HG03571 (cell line): ENCODE results near the gene TYMS.

Experiments
- ATAC-seq: cut with Tn5 transposase; IDR thresholded peaks from one replicate; pipeline ENCODE4 v1.9.1; 2021; ENCODE audit not compliant: unreplicated experiment

TYMS gene

DNA sequence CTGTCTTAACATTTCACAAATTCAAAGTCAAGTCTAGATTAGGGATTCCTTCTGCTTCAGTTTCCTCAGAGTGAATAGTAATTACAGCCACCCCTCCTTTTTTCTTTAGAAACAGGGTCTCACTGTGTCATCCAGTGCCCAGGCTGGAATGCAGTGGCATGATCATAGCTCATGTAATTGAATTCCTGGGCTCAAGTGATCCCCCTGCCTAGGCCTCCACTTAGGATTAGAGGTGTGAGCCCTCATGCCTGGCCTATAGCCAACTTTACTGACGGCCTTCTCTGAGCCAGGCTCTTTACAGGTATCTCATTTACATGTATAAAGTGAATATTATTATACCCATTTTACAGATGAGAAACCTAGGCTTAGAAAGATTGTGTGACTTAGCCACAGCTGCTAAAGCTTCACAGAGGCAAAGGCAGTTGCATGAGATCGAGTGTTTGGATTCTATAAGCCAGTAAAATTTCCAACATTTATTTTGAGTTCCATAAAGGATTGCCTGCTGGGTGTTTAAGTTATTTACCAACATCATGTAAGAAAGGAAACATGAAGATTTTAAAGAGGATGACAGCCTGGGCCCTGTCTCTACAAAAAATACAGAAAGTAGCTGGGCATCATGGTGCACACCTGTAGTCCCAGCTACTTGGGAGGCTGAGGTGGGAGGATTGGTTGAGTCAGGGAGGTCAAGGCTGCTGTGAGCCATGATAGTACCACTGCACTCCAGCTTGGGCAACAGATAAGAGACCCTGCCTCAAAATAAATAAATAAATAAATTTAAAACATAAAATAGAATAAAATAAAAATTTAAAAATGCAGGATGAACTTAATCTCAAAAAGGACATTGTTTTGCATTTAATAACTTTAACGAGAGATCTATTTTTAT, 53.2 kb downstream of the TYMS start:
- ATAC-seq = no peak

DNA sequence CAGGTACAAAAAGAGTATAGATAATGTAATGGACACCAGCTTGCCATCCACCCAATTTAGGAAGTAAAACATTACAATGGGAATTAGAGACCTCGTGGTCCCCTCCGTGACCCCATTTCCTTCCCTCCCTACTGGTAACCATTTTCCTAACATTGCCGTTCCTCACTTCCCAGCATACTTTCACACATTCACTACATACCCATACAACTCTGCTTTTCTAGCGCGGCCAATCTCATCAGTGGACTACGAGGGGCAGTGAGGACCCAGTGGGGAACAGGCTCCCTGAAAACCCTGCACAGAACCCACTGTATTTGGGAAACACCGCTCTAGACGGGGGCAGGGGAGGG, 53.8 kb downstream of the TYMS start:
- ATAC-seq = peak; percentile 2

DNA sequence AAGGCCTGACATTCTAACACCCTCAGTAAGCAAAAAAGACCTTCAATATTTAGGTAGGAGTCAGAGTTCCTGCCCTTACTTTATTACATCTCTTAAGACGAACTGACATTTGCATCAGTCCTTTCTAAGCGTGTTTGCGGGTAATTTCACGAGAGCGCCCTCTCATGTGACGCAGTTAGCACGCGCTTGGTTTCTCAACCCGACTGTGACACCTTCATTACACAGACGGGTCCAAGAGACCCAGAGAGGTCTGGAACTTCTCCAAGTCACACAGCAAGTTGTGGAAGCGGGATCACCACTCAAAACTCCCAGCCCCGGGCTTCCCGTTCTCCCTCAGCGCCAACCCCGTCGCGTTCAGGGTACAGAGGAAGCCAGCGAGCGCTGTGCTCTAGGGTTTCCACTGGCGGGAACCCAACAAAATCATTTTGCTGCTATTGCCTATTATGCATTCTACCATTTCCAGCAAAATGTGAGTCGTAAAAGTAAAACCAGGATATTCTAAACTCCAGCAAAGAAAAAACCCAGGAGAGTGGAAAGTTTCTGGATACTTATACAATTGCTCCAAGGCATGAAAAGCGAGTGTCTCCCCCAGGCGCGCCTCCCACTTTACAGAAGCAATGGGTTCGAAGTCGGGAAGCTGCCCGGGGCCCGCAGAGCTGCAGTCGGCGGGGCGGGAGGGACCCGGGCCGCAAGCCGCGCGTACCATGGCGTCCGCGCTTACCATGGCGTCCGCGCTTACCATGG, 54.4 kb downstream of the TYMS start:
- peak; percentile 54 for ATAC-seq

DNA sequence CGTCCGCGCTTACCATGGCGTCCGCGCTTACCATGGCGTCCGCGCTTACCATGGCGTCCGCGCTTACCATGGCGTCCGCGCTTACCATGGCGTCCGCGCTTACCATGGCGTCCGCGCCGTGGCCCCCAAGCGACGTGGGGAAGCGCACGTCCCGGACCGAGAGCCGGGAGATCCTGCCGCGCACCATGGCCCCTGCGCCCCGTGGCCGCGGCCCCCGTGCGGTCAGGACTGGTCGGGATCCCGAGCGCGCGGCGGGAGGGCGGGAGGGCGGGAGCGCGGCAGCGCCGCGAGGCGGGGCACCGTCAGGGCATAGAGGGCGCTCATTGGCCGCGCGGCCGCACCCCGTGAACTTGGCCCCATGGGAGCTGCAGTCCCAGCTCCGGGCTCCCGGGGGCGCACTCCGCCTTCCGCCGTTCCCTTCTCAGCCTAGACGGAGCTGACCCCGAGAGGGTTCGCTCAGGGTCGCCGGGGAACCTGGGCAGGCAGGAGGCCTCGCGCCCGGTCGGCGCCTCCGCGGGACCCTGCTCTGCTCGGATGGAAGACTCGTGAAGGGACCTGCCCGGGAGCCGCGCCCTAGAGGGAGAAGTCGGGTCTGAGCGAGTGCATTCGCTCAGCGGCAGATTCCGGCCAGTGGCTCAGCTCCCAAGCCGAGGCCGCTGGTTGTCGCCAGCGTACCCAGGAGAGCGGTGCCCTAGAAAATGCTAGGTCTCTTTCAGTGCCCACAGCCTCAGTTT, 55.1 kb downstream of the TYMS start, which contains the start of gene ENOSF1:
TSS of gene ENOSF1 (minus strand) at position 230 of the 734 bp plus-strand sequence. CDS start at position 187, 43 bp downstream.
- peak; percentile 91 for ATAC-seq

DNA sequence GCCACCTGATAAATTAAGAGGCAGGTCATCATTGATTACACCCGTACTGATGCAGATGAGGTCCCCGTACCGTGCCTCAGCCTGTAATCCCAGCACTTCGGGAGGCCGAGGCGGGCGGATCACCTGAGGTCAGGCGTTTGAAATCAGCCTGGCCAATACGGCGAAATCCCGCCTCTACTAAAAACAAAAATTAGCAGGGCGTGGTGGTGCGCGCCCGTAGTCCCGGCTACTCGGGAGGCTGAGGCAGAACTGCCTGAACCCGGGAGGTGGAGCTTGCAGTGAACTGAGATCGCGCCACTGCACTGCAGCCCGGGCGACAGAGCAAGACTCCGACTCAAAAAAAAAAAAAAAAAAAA, 55.7 kb downstream of the TYMS start:
- no peak for ATAC-seq

DNA sequence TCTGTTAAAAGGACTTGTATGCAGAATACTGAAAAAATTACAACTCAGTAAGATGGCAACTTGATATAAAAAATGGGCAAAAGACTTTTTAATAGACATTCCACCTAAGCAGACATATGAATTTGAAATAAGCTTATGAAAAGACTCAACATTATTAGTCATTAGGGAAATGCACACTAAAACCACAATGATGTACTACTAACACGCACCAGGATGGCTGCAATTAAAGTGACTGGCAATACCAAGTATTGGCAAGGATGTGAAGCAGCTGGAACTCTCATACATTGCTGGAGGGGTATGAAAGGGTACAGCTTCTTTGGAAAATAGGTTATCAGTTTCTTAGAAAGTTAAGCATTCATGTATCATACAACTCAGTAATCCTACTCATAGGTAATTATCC, 58.2 kb downstream of the TYMS start:
- no peak for ATAC-seq

DNA sequence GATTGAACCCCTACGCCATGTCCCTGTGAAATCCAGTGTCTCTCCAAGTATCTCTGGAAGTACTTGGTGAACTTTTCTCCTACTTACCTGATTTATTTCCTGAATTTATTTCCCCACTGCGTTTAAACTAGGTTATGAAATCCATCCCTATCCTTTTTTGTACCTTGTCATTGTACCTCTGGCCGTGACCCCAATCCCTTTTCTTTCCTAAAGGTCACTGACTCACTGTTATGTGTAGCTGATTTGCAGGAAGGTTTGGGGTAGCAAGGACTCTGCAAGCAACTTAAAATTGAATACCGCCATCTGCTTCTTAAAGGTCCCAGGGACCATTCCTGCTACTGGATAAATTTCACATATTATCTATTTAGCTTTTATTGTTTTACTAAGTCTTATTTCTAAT, 59.5 kb downstream of the TYMS start:
- no peak for ATAC-seq
